B cell (primary cell): Measurements from ENCODE around the gene ST6GAL1.

Experiments used
- EZH2 ChIP-seq: IDR thresholded peaks from 2 replicates; pipeline ENCODE4 v1.6.1; 2012; ENCODE audit warnings: borderline replicate concordance, low read depth, mild to moderate bottlenecking, moderate library complexity, low read length; ENCODE audit not compliant: insufficient read depth, poor library complexity, severe bottlenecking
- TF ChIP-seq, protein P1 (sequence below): fragments of 200-600 bp; IDR thresholded peaks from one replicate; pipeline ENCODE4 v1.8.0; 2022; ENCODE audit warnings: antibody characterized with exemption, mild to moderate bottlenecking

DNA sequence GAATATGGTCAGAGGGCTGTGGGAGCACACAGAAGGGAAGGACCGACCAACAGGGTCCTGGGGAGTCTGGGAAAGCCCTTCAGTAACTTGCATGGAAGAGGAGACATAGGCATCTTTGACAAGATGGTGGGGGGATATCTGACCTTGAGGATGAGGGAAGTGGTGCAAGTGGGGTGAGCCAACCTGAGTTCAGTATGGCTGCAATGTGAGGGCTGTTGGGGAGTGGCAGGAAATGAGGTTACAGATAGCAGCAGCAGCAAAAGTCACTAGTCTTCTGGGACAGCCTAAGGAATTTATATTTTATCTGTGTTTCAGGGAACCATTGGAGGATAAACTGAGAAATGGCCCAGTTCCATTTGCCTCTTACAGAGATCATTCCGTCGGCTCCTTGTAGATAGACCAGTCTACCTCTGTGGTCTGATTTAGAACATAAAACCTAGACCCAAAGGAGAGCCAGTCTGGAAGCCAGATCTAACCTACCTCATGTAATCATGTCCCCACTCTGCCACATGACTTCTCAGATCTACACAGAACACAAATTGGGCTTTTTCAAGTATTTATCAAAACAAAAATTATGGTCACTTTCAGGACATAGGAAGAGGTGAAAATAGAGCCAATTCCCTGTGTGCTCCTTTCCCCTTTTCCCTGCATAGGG lies 75.6 kb downstream of the ST6GAL1 start:
- TF ChIP-seq EZH2, result no peak
- TF ChIP-seq, protein P1, sequence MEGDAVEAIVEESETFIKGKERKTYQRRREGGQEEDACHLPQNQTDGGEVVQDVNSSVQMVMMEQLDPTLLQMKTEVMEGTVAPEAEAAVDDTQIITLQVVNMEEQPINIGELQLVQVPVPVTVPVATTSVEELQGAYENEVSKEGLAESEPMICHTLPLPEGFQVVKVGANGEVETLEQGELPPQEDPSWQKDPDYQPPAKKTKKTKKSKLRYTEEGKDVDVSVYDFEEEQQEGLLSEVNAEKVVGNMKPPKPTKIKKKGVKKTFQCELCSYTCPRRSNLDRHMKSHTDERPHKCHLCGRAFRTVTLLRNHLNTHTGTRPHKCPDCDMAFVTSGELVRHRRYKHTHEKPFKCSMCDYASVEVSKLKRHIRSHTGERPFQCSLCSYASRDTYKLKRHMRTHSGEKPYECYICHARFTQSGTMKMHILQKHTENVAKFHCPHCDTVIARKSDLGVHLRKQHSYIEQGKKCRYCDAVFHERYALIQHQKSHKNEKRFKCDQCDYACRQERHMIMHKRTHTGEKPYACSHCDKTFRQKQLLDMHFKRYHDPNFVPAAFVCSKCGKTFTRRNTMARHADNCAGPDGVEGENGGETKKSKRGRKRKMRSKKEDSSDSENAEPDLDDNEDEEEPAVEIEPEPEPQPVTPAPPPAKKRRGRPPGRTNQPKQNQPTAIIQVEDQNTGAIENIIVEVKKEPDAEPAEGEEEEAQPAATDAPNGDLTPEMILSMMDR, result no peak
